ENCODE results near the gene SCCPDH.
"Not testable (repeated sequence)": the region's sequence is repeated elsewhere in the genome, so short reads cannot be mapped to it uniquely, and the experiment has no call there.

DNA sequence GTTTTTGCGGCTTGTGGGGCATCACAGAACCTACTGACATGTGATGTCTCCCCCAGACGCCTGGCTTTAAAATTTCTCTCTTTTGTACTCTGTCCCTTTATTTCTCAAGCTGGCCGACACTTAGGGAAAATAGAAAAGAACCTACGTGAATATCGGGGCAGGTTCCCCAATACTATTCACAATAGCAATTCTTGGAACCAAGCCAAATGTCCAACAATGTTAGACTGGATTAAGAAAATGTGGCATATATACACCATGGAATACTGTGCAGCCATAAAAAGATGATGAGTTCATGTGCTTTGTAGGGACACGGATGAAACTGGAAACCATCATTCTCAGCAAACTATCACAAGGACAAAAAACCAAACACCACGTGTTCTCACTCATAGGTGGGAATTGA, 3.4 kb upstream of the SCCPDH start:
- TF ChIP-seq CTCF, POLR2A (IDR thresholded peaks at IDR 0.05): not testable (repeated sequence)

Measured in ovary (tissue), 3 donors.